Muscle of arm (tissue), 12 donors: ENCODE measurements around the gene CCDC57. TPM values are rescaled to one million over a fixed set of nuclear protein-coding genes. Genes with fewer than 3 reads are reported as not detected.

Source experiments
- DNase-seq: peaks from one replicate; pipeline ENCODE4 v3.0.0-alpha.2; 2013
- polyA plus RNA-seq, 12 donors: library from polyadenylated mRNA; unstranded; fragments of 120-200 nt; gene quantifications; one replicate each; pipeline ENCODE4 v1.2.1, GENCODE V29; 2013; ENCODE audit not compliant: insufficient read length in 12 of 12

Gene CCDC57
- polyA plus RNA-seq, 12 donors = 18.1 to 66.0 (median 22.2) TPM; not detected in 1

DNA sequence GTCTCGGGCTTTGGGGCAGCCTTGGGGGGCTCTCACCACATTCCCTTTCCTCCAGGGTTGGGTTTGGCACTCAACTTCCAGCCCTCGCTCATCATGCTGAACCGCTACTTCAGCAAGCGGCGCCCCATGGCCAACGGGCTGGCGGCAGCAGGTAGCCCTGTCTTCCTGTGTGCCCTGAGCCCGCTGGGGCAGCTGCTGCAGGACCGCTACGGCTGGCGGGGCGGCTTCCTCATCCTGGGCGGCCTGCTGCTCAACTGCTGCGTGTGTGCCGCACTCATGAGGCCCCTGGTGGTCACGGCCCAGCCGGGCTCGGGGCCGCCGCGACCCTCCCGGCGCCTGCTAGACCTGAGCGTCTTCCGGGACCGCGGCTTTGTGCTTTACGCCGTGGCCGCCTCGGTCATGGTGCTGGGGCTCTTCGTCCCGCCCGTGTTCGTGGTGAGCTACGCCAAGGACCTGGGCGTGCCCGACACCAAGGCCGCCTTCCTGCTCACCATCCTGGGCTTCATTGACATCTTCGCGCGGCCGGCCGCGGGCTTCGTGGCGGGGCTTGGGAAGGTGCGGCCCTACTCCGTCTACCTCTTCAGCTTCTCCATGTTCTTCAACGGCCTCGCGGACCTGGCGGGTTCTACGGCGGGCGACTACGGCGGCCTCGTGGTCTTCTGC lies 24.6 kb upstream of the CCDC57 start:
- DNase-seq = no peak

DNA sequence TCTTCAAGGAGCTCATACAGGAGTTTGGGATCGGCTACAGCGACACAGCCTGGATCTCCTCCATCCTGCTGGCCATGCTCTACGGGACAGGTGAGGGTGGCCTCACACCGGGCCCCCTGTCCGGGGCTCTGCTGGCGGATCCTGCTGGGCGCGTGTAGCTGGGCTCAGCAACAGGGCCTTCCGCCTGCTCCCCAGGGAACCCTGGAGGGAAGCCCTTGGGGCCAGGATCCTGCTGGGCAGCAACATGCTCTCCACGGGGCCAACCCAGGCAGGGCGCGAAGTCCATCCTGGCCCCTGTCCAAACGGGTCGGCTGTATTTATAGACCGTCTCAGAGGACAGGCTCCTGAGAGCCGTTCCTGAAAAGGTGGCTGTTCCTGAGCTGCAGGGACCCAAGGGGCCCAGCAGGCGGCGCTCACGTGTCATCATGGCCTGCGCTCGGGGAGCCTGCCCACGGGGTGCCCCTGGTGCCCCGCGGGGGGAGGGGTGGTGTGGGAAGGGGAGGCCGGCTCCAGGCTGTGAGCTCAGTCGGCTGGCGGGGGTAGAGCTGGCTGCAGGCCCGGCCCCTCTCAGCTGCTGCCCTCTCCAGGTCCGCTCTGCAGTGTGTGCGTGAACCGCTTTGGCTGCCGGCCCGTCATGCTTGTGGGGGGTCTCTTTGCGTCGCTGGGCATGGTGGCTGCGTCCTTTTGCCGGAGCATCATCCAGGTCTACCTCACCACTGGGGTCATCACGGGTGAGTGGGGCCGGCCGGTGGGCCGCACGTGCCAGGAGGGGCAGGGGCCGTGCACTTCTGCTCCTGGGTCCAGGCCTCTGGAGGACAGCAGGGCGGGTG lies 23.7 kb upstream of the CCDC57 start:
- no peak for DNase-seq

DNA sequence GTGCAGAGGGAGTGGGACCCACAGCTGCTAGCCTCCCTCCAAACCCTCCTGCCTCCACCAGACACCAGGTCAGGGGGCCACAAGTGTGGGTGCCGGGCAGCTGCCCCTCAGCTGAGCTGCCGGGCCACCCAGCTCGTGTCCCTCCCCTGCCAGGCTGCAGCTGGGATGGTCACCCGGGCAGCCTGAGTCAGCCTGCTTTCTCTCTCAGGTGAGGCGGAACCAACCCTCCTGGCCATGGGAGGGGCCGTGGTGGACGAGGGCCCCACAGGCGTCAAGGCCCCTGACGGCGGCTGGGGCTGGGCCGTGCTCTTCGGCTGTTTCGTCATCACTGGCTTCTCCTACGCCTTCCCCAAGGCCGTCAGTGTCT lies 23.1 kb upstream of the CCDC57 start:
- DNase-seq = no peak

DNA sequence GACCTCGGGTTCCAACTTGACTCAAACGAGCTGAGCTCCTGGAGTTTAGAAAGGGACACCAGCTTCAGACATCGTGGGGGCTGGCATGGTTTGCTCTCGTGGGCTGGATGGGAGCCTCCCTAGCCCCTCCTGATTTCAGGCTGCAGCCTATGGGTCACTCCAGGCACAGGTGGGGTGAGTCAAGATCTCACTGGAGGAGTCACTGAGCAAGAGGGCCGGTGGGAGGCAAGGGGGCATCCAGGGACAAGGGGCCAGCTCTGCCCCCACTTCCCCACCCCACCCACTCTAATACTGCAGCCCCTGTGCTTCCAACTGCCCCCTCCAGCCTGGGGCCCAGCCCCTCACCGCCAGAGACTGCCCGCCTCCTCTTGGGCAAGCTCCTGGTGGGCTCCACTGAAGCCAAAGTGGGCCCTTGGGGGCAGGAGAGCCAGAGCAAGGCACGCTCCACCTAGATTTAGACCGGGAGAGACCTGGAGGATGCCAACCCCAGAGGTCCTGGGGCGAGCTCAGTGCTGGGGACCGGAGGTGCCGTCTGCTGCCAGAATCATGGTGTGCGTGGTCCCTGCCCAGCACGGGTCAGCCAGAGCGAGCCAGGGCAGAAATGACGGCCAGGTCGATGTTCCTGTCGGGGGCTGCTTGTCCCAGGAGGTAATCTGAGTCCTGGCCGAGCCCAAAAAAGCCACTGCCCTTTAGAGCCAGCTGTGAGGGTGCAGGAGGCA lies 22.6 kb upstream of the CCDC57 start:
- DNase-seq = no peak

- DNase-seq = no peak
Observed at GRCh38 chr17:82234211-82235055, 21.8 kb upstream of the CCDC57 start.

DNA sequence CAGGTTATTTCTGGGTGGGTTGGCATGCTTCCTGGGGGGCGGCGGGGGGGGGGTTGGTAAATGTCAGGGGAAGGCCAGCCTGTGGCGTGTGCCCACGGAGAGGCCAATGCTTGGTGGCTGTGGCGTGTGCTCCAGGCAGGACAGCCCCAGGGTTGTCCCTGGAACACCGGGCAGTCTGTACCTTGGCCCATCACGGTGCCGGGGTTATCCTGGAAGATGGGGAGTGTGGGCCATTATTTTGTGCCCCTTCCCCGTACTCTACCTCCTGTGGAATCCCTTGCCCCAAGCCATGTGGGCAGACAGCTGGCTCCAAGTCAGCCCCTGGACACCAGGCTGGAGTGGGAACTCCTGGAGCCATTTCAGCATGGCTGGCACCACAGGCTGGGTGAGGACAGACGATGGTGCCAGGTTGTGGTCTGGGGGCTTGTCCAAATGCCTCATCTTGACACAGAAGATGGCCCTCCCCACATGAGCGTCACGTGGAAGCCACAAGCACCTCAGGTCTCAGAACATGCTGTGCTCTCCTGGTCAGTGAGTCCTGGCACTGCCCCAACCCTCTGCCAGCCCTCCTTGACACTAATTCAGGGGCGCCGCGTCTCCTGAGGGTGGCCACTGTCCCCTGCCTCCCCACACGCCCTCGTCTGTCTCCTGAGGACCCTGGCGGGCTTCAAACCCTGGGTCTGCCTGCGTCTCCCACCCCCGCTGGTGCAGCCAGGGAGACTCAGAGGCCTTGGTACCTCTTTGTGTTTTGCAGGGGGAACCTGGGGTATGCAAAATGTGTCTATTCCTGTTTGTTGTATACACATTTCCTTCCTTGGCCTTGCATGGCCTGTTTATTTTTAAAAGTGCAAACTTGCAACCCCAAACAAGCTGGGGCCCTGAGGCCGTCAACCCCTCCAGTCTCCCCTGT lies 20.5 kb upstream of the CCDC57 start:
- DNase-seq = no peak

- DNase-seq = no peak
Observed at GRCh38 chr17:82232322-82232820, 19.7 kb upstream of the CCDC57 start.

- DNase-seq = no peak
Observed at GRCh38 chr17:82231562-82232321, 19.1 kb upstream of the CCDC57 start.

DNA sequence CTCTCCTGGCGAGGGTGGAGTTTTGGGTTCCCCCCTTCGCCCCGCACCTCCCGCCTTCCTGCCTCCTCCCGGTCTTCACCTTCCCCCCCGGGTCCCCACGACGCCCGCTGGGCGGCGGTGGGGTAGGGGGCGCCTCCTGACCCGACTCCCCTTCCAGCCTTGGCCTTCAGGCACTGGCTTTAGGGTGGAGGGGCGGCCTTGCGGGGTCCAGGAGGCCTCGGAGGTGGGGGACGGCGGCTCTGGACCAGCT lies 18.6 kb upstream of the CCDC57 start:
- DNase-seq = no peak

DNA sequence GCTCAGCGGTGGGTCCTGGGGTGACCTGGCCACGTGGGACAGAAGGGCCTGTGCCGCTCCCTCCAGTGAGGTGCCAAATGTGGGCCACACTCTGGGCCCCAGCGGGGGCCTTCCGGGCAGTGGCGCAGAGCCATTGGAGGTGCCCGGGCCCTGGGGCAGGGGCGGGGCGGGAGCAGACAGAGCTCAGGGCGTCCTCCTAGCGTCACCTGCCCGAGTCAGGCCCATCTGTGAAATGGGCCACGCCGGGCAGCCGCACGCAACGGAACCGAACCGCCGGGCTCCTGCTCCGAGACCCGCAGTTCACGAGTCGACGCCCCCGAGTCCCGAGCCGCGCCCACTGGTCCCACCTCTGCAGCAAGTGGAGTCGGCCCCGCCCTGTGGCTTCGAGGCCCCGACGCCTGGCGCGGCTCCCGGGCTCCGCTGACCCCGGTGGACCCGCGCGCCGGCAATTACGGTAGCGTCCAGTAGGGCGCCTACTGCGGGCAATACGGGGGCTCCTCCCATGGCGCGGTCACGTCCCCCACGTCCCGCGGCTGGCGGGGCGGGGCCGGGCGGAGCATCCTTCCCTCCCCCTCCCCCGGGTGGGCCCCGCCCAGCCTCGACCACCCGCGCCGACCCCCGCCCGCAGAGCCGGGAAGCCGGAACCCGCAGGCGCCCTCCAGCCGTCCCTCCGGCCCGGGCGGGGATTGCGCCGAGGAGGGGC lies 18.1 kb upstream of the CCDC57 start:
- DNase-seq = peak; percentile 70

GRCh38 chr17:82229698-82230608 lies 17.3 kb upstream of the CCDC57 start:
- no peak for DNase-seq

DNA sequence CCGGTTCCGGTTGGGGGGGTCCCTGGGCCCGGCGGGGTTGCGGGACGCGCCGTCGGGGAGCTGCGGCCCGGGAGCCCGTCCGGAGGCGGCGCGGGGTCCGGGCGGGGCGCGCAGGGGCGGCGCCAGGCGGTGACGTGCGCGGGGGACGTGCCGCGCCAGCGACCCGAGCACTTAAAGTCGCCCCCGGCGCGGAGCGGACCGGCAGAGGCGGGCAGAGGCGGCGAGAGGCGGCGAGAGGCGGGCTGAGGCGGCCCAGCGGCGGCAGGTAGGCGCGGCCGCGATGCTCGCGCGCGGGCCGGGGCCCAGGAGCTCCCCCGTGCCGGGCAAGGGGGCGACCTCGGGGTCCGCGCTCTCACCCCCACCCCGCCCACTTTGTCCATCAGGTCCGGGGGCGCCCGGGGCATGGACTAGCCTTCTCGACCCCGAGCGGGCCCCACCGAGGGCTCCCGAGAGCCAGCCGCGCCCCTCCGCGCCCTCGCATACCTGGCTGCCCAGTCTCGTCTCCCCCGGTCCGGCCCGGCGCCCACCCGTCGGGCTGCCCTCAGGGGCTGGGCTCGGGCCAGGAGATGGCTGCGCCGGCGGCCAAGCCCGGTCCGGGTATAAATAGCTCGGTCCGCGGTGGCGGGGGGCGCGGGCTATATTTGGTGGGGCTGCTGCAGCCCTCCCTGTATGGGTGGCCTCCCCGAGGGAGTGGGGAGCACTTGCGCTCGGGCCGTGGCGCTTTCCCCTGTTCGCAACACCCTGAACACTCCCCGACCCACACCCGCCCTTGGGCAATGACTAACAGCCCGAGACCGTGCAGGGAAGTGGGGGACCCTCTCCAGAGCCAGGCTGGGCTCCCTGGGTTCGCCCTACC lies 16.4 kb upstream of the CCDC57 start, which contains the start of gene SLC16A3:
TSS of gene SLC16A3 (plus strand) at position 201 of the 856 bp plus-strand sequence. CDS start 6,967 bp downstream, outside the sequence.
- no peak for DNase-seq

- DNase-seq = no peak
Observed at GRCh38 chr17:82228278-82228841, 15.7 kb upstream of the CCDC57 start.

DNA sequence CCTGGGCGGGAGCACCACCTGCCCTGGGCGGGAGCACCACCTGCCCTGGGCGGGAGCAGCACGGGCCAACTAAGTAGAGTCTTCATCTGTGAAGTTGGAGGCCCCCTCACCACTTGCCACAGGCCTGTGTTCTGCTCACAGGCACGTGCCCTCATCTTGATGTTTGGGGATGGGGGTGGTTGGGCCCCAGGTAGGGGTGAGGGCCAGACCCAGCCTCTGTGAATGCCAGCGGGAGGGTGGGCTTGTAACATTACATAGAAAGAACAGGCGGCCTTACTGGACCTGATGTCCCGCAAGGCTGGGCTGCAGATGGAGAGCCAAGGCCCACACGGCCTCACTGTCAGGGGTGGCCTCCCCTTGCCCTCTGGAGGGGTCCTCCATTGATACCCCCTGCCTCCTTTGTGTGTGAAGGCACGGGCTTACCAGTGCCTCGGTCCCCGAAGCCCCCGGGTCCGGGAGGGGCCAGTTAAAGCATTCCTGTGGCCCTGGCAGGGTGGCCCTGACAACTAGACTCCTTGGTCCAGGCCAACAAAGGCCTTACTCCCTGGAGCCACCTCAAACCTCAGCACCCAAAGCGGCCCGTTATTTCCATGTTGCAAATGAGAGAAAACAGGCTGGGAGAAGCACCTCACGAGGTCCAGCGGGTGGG lies 15.1 kb upstream of the CCDC57 start:
- no peak for DNase-seq

- no peak for DNase-seq
Observed at GRCh38 chr17:82226809-82227628, 14.4 kb upstream of the CCDC57 start.
